ENCODE measurements around the gene EDN1. TPM values are rescaled to one million over a fixed set of nuclear protein-coding genes. Genes with fewer than 3 reads are reported as not detected.

Gene EDN1
- total RNA-seq, 1 experiment from 2014 or later = 25.6 TPM

- Histone ChIP-seq H3K4me2 (ENCODE audit: low read length) (peak overlapping the region; percentile 57), H2AFZ (ENCODE audit: low read length) (peak overlapping the region; percentile 60), H3K4me1 (ENCODE audit: insufficient read depth, low read length) (peaks cover 21% of the 10 kb centered on the region), H3K4me3 (ENCODE audit: low read length) (no peak overlapping the region), H3K9me3 (ENCODE audit: low read length) (no peaks in the 10 kb centered on the region), H4K20me1 (ENCODE audit: low read length) (no peaks in the 10 kb centered on the region), H3K79me2 (ENCODE audit: low read length) (no peaks in the 10 kb centered on the region), H3K9ac (ENCODE audit: low read length) (peak overlapping the region; percentile 21; the same call in 1 of the 2 replicates), H3K27me3 (ENCODE audit: low read length) (no peaks in the 10 kb centered on the region), H3K9me2 (replicated peaks; ENCODE audit: low read length) (no peaks in the 10 kb centered on the region), H3F3A (ENCODE audit: low read length, unreplicated experiment) (no peaks in the 10 kb centered on the region), H3K27ac (ENCODE audit: low read length) (peak overlapping the region; percentile 80), H3K36me3 (ENCODE audit: low read depth, low read length) (no peaks in the 10 kb centered on the region)
- ATAC-seq (peak; percentile 78), DNase-seq (peak; percentile 96)
- no TSS peak for BruUV-seq (replicated peaks)
- CTCF ChIA-PET = interaction anchor here (0.6 to 1.1 kb wide), 3 partner anchors 13 to 289 kb away, joined by 3 read pairs; no protein-coding TSS in a partner anchor
- intact Hi-C loops (cut with micrococcal nuclease) = loop anchor here (1.0 to 5.0 kb wide), 2 partner anchors 10 to 33 kb away; no protein-coding TSS in a partner anchor
- TF ChIP-seq EZH2phosphoT487 (IDR thresholded peaks at IDR 0.05; ENCODE audit: borderline replicate concordance, low read length) (no peak), CTCF (conservative IDR thresholded peaks at IDR 0.05; ENCODE audit: low read depth, low read length) (no peak), EZH2 (IDR thresholded peaks at IDR 0.05; ENCODE audit: low read length, unreplicated experiment) (no peak)
- POLR2A ChIA-PET (ENCODE audit: unreplicated experiment) = interaction anchor here (0.6 to 2.0 kb wide), 4 partner anchors 10 to 26 kb away, joined by 3 to 12 read pairs (median 3); partner anchors contain the start of gene EDN1
Observed at GRCh38 chr6:12313992-12314589, 23.9 kb downstream of the EDN1 start.

- Histone ChIP-seq H3K27ac (ENCODE audit: low read length) (peak overlapping the region; percentile 80), H3K36me3 (ENCODE audit: low read depth, low read length) (no peaks in the 10 kb centered on the region), H4K20me1 (ENCODE audit: low read length) (no peaks in the 10 kb centered on the region), H3K4me2 (ENCODE audit: low read length) (peak overlapping the region; percentile 57), H3K4me3 (ENCODE audit: low read length) (no peak overlapping the region), H3K27me3 (ENCODE audit: low read length) (no peaks in the 10 kb centered on the region), H3F3A (ENCODE audit: low read length, unreplicated experiment) (no peaks in the 10 kb centered on the region), H2AFZ (ENCODE audit: low read length) (peak overlapping the region; percentile 60; the same call in 1 of the 2 replicates), H3K79me2 (ENCODE audit: low read length) (no peaks in the 10 kb centered on the region), H3K9me3 (ENCODE audit: low read length) (no peaks in the 10 kb centered on the region), H3K9me2 (replicated peaks; ENCODE audit: low read length) (no peaks in the 10 kb centered on the region), H3K9ac (ENCODE audit: low read length) (peak overlapping the region; percentile 21; the same call in 1 of the 2 replicates), H3K4me1 (ENCODE audit: insufficient read depth, low read length) (peaks cover 21% of the 10 kb centered on the region)
- ChIA-PET POLR2A (ENCODE audit: unreplicated experiment) (interaction anchor here (1.0 to 2.0 kb wide), 3 partner anchors 9 to 25 kb away, joined by 3 to 12 read pairs (median 3); partner anchors contain the start of gene EDN1), CTCF (interaction anchor here (0.6 to 1.1 kb wide), 2 partner anchors 13 to 289 kb away, joined by 3 read pairs; no protein-coding TSS in a partner anchor)
- no peak for TF ChIP-seq CTCF (conservative IDR thresholded peaks at IDR 0.05; ENCODE audit: low read depth, low read length)
- TF ChIP-seq EZH2phosphoT487 (IDR thresholded peaks at IDR 0.05; ENCODE audit: borderline replicate concordance, low read length) = no peak
- TF ChIP-seq EZH2 (IDR thresholded peaks at IDR 0.05; ENCODE audit: low read length, unreplicated experiment) = no peak
- intact Hi-C loops (cut with micrococcal nuclease) = loop anchor here (1.0 to 5.0 kb wide), 2 partner anchors 10 to 33 kb away; no protein-coding TSS in a partner anchor
- no peak for ATAC-seq
- TSS peak; percentile 93 for BruUV-seq (replicated peaks)
- DNase-seq = no peak
Observed at GRCh38 chr6:12314751-12315150, 24.6 kb downstream of the EDN1 start.
